Measurements from ENCODE around the gene DUS1L.

DUS1L gene

GRCh38 chr17:82037092-82037888 is 28.3 kb downstream of the DUS1L start, which contains the start of gene DCXR:
DCXR (minus strand) TSS chr17:82037697; CDS start chr17:82037682, 15 bp downstream.
- Histone ChIP-seq H3K27ac (ENCODE audit: insufficient read depth, low read length, poor library complexity, severe bottlenecking) (peak within 1 kb of the TSS; percentile 67), H3K4me3 (ENCODE audit: insufficient read depth, low read depth, low read length, poor library complexity, severe bottlenecking) (peak within 1 kb of the TSS; percentile 77), H3K36me3 (ENCODE audit: control insufficient read depth, insufficient read depth, low read length) (no peaks in the 10 kb centered on the region), H3K4me1 (ENCODE audit: control insufficient read depth, insufficient read depth, low read length, poor library complexity, severe bottlenecking) (peaks cover 16% of the 10 kb centered on the region), H3K27me3 (replicated peaks; ENCODE audit: control insufficient read depth, insufficient read depth, low read length, poor library complexity, severe bottlenecking) (no peaks in the 10 kb centered on the region), H3K9me3 (ENCODE audit: control insufficient read depth, low read length) (no peaks in the 10 kb centered on the region)
- DNase-seq = peak; percentile 89 to 92 (median 92)

- Histone ChIP-seq H3K36me3 (ENCODE audit: control insufficient read depth, insufficient read depth, low read length) (no peaks in the 10 kb centered on the region), H3K4me3 (ENCODE audit: insufficient read depth, low read depth, low read length, poor library complexity, severe bottlenecking) (peak overlapping the region; percentile 77), H3K27me3 (replicated peaks; ENCODE audit: control insufficient read depth, insufficient read depth, low read length, poor library complexity, severe bottlenecking) (no peaks in the 10 kb centered on the region), H3K27ac (ENCODE audit: insufficient read depth, low read length, poor library complexity, severe bottlenecking) (peak overlapping the region; percentile 67), H3K9me3 (ENCODE audit: control insufficient read depth, low read length) (no peaks in the 10 kb centered on the region), H3K4me1 (ENCODE audit: control insufficient read depth, insufficient read depth, low read length, poor library complexity, severe bottlenecking) (peaks cover 20% of the 10 kb centered on the region)
- no peak for DNase-seq
Observed at GRCh38 chr17:82036634-82037091, 28.9 kb downstream of the DUS1L start.

GRCh38 chr17:82035956-82036633 is 29.5 kb downstream of the DUS1L start:
- Histone ChIP-seq H3K4me1 (ENCODE audit: control insufficient read depth, insufficient read depth, low read length, poor library complexity, severe bottlenecking) (peaks cover 20% of the 10 kb centered on the region), H3K27ac (ENCODE audit: insufficient read depth, low read length, poor library complexity, severe bottlenecking) (no peak overlapping the region)

GRCh38 chr17:82035488-82035887 is 30.1 kb downstream of the DUS1L start:
- H3K9me3 ChIP-seq (ENCODE audit: control insufficient read depth, low read length) = no peaks in the 10 kb centered on the region
- no peak overlapping the region for H3K4me3 ChIP-seq (ENCODE audit: insufficient read depth, low read depth, low read length, poor library complexity, severe bottlenecking)
- no peak for DNase-seq
- H3K27ac ChIP-seq (ENCODE audit: insufficient read depth, low read length, poor library complexity, severe bottlenecking) = no peak overlapping the region
- no peaks in the 10 kb centered on the region for H3K27me3 ChIP-seq (replicated peaks; ENCODE audit: control insufficient read depth, insufficient read depth, low read length, poor library complexity, severe bottlenecking)
- H3K36me3 ChIP-seq (ENCODE audit: control insufficient read depth, insufficient read depth, low read length) = no peaks in the 10 kb centered on the region
- peaks cover 21% of the 10 kb centered on the region for H3K4me1 ChIP-seq (ENCODE audit: control insufficient read depth, insufficient read depth, low read length, poor library complexity, severe bottlenecking)

More at GRCh38 chr17:82035956-82036633, 29.5 kb downstream of the DUS1L start:
- Histone ChIP-seq H3K36me3 (ENCODE audit: control insufficient read depth, insufficient read depth, low read length) (no peaks in the 10 kb centered on the region), H3K9me3 (ENCODE audit: control insufficient read depth, low read length) (no peaks in the 10 kb centered on the region), H3K4me3 (ENCODE audit: insufficient read depth, low read depth, low read length, poor library complexity, severe bottlenecking) (no peak overlapping the region), H3K27me3 (replicated peaks; ENCODE audit: control insufficient read depth, insufficient read depth, low read length, poor library complexity, severe bottlenecking) (no peaks in the 10 kb centered on the region)
- DNase-seq = no peak

- no peak overlapping the region for H3K27ac ChIP-seq (ENCODE audit: insufficient read depth, low read length, poor library complexity, severe bottlenecking)
- no peaks in the 10 kb centered on the region for H3K9me3 ChIP-seq (ENCODE audit: control insufficient read depth, low read length)
- H3K36me3 ChIP-seq (ENCODE audit: control insufficient read depth, insufficient read depth, low read length) = no peaks in the 10 kb centered on the region
- DNase-seq = no peak
- H3K4me1 ChIP-seq (ENCODE audit: control insufficient read depth, insufficient read depth, low read length, poor library complexity, severe bottlenecking) = peaks cover 29% of the 10 kb centered on the region
- no peak overlapping the region for H3K4me3 ChIP-seq (ENCODE audit: insufficient read depth, low read depth, low read length, poor library complexity, severe bottlenecking)
- H3K27me3 ChIP-seq (replicated peaks; ENCODE audit: control insufficient read depth, insufficient read depth, low read length, poor library complexity, severe bottlenecking) = no peaks in the 10 kb centered on the region
Observed at GRCh38 chr17:82034371-82035011, 31.1 kb downstream of the DUS1L start.

- DNase-seq = no peak
- no peak overlapping the region for H3K4me3 ChIP-seq (ENCODE audit: insufficient read depth, low read depth, low read length, poor library complexity, severe bottlenecking)
- no peaks in the 10 kb centered on the region for H3K36me3 ChIP-seq (ENCODE audit: control insufficient read depth, insufficient read depth, low read length)
- H3K27ac ChIP-seq (ENCODE audit: insufficient read depth, low read length, poor library complexity, severe bottlenecking) = no peak overlapping the region
- H3K27me3 ChIP-seq (replicated peaks; ENCODE audit: control insufficient read depth, insufficient read depth, low read length, poor library complexity, severe bottlenecking) = no peaks in the 10 kb centered on the region
- H3K4me1 ChIP-seq (ENCODE audit: control insufficient read depth, insufficient read depth, low read length, poor library complexity, severe bottlenecking) = peaks cover 29% of the 10 kb centered on the region
- no peaks in the 10 kb centered on the region for H3K9me3 ChIP-seq (ENCODE audit: control insufficient read depth, low read length)
Observed at GRCh38 chr17:82033359-82034085, 32.1 kb downstream of the DUS1L start.

- Histone ChIP-seq H3K27me3 (replicated peaks; ENCODE audit: control insufficient read depth, insufficient read depth, low read length, poor library complexity, severe bottlenecking) (no peaks in the 10 kb centered on the region), H3K4me1 (ENCODE audit: control insufficient read depth, insufficient read depth, low read length, poor library complexity, severe bottlenecking) (peaks cover 29% of the 10 kb centered on the region), H3K9me3 (ENCODE audit: control insufficient read depth, low read length) (no peaks in the 10 kb centered on the region), H3K36me3 (ENCODE audit: control insufficient read depth, insufficient read depth, low read length) (no peaks in the 10 kb centered on the region), H3K4me3 (ENCODE audit: insufficient read depth, low read depth, low read length, poor library complexity, severe bottlenecking) (peak overlapping the region; percentile 42), H3K27ac (ENCODE audit: insufficient read depth, low read length, poor library complexity, severe bottlenecking) (no peak overlapping the region)
- peak in 2 of 3 donors; percentile 9 to 37 for DNase-seq
Observed at GRCh38 chr17:82031885-82032627, 33.5 kb downstream of the DUS1L start.

- H3K4me3 ChIP-seq (ENCODE audit: insufficient read depth, low read depth, low read length, poor library complexity, severe bottlenecking) = peak within 1 kb of the TSS; percentile 57
- H3K9me3 ChIP-seq (ENCODE audit: control insufficient read depth, low read length) = no peaks in the 10 kb centered on the region
- no peaks in the 10 kb centered on the region for H3K36me3 ChIP-seq (ENCODE audit: control insufficient read depth, insufficient read depth, low read length)
- H3K4me1 ChIP-seq (ENCODE audit: control insufficient read depth, insufficient read depth, low read length, poor library complexity, severe bottlenecking) = peaks cover 23% of the 10 kb centered on the region
- no peaks in the 10 kb centered on the region for H3K27me3 ChIP-seq (replicated peaks; ENCODE audit: control insufficient read depth, insufficient read depth, low read length, poor library complexity, severe bottlenecking)
- DNase-seq = no peak
- peak within 1 kb of the TSS; percentile 28 for H3K27ac ChIP-seq (ENCODE audit: insufficient read depth, low read length, poor library complexity, severe bottlenecking)
Observed at GRCh38 chr17:82031303-82031884, 34.2 kb downstream of the DUS1L start, which contains the start of gene RAC3. RAC3 (plus strand) TSS chr17:82031678; CDS start chr17:82031762, 84 bp downstream.

All from effector memory CD4-positive, alpha-beta T cell (primary cell).